K562 (cell line): Measurements from ENCODE around the gene KCNE1.

ENCODE experiments used
- IRF2 ChIP-seq: sonication (generic); formaldehyde crosslinking; IDR thresholded peaks from 2 replicates; pipeline ENCODE4 v1.8.1; 2022; ENCODE audit warnings: mild to moderate bottlenecking, missing genetic modification reagents
- JUNB ChIP-seq: fragments of 450-650 bp; formaldehyde crosslinking; conservative IDR thresholded peaks from 2 replicates; pipeline ENCODE4 v1.4.0; 2020; ENCODE audit warnings: mild to moderate bottlenecking
- MAZ ChIP-seq, 2 experiments: fragments of 450-650 bp in 1 of 2; sonication (generic) in 1 of 2; formaldehyde crosslinking; IDR thresholded peaks in 1 of 2; conservative IDR thresholded peaks in 1 of 2; 2 replicates each; pipeline versions ENCODE4 v1.4.0 to v1.5.0; 2020; ENCODE audit warnings: mild to moderate bottlenecking in 1 of 2, missing genetic modification reagents in 1 of 2
- TF ChIP-seq, protein P1 (sequence below), 3 experiments: IDR thresholded peaks in 2 of 3; conservative IDR thresholded peaks in 1 of 3; 2 replicates each; pipeline ENCODE4 v1.5.1; 2011 to 2012; ENCODE audit warnings: low read length in 3 of 3, mild to moderate bottlenecking in 3 of 3, control low read depth in 2 of 3, improper control_type of control experiment in 1 of 3, inconsistent platforms in 1 of 3, low read depth in 1 of 3, mixed read lengths in 1 of 3, moderate library complexity in 1 of 3; ENCODE audit not compliant: insufficient read depth in 2 of 3
- TF ChIP-seq, protein P2 (sequence below): sonication (generic); formaldehyde crosslinking; IDR thresholded peaks from 2 replicates; pipeline ENCODE4 v1.9.0; 2022; ENCODE audit warnings: mild to moderate bottlenecking, missing genetic modification reagents

DNA sequence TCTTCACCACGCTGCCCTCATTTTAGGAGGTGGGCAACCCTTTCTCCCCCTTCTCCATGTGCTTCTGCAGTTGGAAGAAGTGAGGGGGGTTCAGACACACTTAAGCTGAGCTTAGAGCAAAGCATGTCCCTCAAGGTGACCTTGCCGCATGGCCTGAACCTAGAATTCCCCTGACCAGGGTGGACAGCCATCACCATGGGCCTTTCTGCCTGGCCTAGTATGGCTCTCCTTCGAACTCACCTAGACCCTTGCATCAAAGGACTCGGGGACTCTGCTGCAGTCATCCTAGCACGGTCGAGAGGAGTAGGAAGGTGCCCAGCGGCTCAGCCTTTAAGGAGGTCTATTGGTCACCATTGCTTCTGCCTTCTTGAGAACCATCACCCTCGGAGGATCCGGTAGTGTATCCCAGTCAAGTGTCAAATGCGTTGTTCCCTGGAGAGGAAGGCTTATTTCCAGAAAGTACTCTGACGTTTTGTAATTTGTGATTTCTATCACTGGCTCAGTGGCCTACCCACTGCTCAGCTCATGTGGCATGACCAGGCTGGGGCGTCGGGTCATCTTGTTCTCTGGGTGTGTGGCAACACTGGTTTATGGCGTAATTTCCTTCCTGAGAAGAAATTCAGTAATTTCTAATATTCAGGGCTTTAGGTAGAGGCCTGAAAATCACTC is at the start of gene KCNE1:
- TF ChIP-seq, protein P1, sequence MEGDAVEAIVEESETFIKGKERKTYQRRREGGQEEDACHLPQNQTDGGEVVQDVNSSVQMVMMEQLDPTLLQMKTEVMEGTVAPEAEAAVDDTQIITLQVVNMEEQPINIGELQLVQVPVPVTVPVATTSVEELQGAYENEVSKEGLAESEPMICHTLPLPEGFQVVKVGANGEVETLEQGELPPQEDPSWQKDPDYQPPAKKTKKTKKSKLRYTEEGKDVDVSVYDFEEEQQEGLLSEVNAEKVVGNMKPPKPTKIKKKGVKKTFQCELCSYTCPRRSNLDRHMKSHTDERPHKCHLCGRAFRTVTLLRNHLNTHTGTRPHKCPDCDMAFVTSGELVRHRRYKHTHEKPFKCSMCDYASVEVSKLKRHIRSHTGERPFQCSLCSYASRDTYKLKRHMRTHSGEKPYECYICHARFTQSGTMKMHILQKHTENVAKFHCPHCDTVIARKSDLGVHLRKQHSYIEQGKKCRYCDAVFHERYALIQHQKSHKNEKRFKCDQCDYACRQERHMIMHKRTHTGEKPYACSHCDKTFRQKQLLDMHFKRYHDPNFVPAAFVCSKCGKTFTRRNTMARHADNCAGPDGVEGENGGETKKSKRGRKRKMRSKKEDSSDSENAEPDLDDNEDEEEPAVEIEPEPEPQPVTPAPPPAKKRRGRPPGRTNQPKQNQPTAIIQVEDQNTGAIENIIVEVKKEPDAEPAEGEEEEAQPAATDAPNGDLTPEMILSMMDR (IDR thresholded peaks at IDR 0.05 in 2 of 3, conservative IDR thresholded peaks at IDR 0.05 in 1 of 3; ENCODE audit: insufficient read depth in 2 of 3, low read depth in 1 of 3, low read length in 3 of 3), result no peak
- no peak for TF ChIP-seq IRF2 (CRISPR knock-in tag)
- TF ChIP-seq JUNB, result no peak
- TF ChIP-seq, protein P2, sequence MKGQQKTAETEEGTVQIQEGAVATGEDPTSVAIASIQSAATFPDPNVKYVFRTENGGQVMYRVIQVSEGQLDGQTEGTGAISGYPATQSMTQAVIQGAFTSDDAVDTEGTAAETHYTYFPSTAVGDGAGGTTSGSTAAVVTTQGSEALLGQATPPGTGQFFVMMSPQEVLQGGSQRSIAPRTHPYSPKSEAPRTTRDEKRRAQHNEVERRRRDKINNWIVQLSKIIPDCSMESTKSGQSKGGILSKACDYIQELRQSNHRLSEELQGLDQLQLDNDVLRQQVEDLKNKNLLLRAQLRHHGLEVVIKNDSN (CRISPR knock-in tag), result no peak
- TF ChIP-seq MAZ (CRISPR knock-in tag; conservative IDR thresholded peaks at IDR 0.05 in 1 of 2, IDR thresholded peaks at IDR 0.05 in 1 of 2), result no peak
